ENCODE results near the gene LAIR2. TPM values are rescaled to one million over a fixed set of nuclear protein-coding genes. Genes with fewer than 3 reads are reported as not detected.

The LAIR2 gene, protein sequence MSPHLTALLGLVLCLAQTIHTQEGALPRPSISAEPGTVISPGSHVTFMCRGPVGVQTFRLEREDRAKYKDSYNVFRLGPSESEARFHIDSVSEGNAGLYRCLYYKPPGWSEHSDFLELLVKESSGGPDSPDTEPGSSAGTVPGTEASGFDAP
- total RNA-seq (10 to 100 TPM in 1 of 5 experiments, 1 to 10 TPM in 2, under 1 TPM in 1, not detected in 1; 0.85 to 12.8 (median 2.2) TPM), polyA plus RNA-seq (1 to 10 TPM; 2.5 to 5.5 TPM), total RNA-seq (1.7 reads per million, percentile 7 among the genes with 10 or more reads in this experiment)

DNA sequence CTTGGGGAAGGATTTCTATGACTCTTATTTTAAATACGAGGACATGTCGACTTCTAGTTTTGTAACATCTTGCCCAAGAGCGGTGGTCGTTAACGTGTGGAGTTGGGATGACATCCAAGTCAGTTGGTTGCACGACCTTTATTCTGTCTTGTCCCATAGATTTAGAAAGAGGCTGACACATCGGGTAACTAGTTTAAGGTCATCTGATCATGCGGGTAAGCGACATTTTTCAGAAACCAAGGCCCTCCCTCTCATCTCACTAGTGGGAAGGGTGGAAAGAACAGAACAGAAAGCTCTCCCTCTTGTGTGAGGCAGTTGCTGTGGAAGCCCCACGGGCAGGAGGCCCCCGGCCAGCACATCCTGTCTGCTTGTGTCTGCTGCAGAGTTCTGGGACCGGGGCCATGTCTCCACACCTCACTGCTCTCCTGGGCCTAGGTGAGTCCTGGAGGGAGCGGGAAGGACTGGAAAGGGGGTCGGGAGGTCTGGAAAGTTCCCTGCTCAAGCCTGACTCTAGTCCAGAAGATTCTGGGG, at the start of gene LAIR2:
TSS of gene LAIR2 (plus strand) at position 314 of the 531 bp plus-strand sequence. CDS start at position 402, 88 bp downstream.
- H3K9me3 ChIP-seq (ENCODE audit: control insufficient read depth in 2 of 3, low read length in 3 of 3): no peaks in the 10 kb centered on the region
- POLR2A ChIA-PET: no interaction called here
- Mint-ChIP-seq H3K27ac (peak within 1 kb of the TSS in 1 of 9 donors; percentile 49), H3K4me1 (peaks cover 11 to 43% (median 20%) of the 10 kb centered on the region in 7 donors), H3K27me3 (peaks cover 14 to 25% (median 21%) of the 10 kb centered on the region in 5 donors), H3K36me3 (peaks cover 0 to 4% (median 0%) of the 10 kb centered on the region in 5 donors), H3K9me3 (peaks cover 0 to 2% (median 0%) of the 10 kb centered on the region in 11 donors), H3K4me3 (peak within 1 kb of the TSS in 2 of 10 donors; percentile 21 to 72)
- H3K4me3 ChIP-seq (ENCODE audit: low read length): no peak within 1 kb of the TSS
- ATAC-seq (no peak), DNase-seq (peak in 2 of 9 donors; percentile 6 to 32)
- intact Hi-C loops (cut with micrococcal nuclease): no loop called here
- H3K27me3 ChIP-seq (ENCODE audit: control insufficient read depth in 2 of 2, insufficient read depth in 2 of 2, low read length in 2 of 2): no peaks in the 10 kb centered on the region
- CTCF ChIA-PET: no interaction called here
- peaks cover 5 to 14% of the 10 kb centered on the region in 2 donors for H3K4me1 ChIP-seq (ENCODE audit: control insufficient read depth in 2 of 2, insufficient read depth in 2 of 2, low read length in 2 of 2)
- H3K27ac ChIP-seq (ENCODE audit: low read depth, low read length): no peak within 1 kb of the TSS
- no peaks in the 10 kb centered on the region for H3K36me3 ChIP-seq (ENCODE audit: control insufficient read depth in 2 of 3, insufficient read depth in 3 of 3, low read length in 3 of 3)

DNA sequence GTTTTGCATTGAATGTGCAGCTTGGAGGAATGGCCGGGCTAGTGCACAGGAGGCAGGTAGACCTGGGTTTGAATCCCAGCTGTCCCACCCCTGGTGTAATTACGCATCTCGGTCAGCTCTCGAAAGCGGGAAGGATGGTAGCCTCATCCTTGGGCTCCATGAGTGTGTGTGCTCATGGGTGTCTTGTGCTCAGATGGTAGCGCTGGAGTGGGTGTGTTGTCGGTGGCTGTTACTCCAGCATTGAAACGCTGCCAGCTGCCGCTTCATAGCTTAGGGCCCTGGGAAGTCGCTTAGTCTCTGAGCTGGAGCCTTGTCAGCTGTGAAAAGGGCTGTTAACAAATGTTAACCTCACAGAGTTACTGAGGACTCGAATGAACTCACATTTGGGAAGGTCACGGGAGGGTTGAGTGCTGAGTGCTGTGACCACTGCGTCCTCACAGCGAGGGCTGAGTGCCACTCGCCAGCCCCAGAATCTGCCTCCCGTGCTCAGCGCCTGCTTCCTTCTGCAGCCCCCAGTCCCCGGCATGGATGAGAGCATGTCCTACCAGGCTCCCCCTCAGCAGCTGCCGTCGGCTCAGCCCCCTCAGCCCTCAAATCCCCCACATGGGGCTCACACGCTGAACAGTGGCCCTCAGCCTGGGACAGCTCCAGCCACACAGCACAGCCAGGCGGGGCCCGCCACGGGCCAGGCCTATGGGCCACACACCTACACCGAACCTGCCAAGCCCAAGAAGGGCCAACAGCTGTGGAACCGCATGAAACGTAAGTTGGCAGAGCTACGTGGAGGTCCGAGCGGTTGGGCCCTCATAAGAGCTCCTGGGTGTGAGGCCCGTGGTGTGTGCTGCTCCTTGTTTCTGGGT, 48.5 kb upstream of the LAIR2 start:
- H3K4me1 Mint-ChIP-seq: peaks cover 33 to 50% (median 40%) of the 10 kb centered on the region in 7 donors
- H3K9me3 Mint-ChIP-seq: peaks cover 0 to 6% (median 0%) of the 10 kb centered on the region in 11 donors
- peak overlapping the region in 2 of 9 donors; percentile 14 to 22 for H3K27ac Mint-ChIP-seq
- no peak overlapping the region for H3K4me3 Mint-ChIP-seq
- ChIA-PET POLR2A (interaction anchor here (0.5 to 1.6 kb wide), 6 partner anchors 9 to 304 kb away, joined by 3 to 7 read pairs (median 3); partner anchors contain the start of gene LENG9), CTCF (interaction anchor here (1.2 kb wide), 1 partner anchor 63 kb away, joined by 3 read pairs; no protein-coding TSS in a partner anchor)
- Histone ChIP-seq H3K4me3 (ENCODE audit: low read length) (no peak overlapping the region), H3K9me3 (ENCODE audit: control insufficient read depth in 2 of 3, low read length in 3 of 3) (no peaks in the 10 kb centered on the region), H3K27ac (ENCODE audit: low read depth, low read length) (no peak overlapping the region), H3K36me3 (ENCODE audit: control insufficient read depth in 2 of 3, insufficient read depth in 3 of 3, low read length in 3 of 3) (peaks cover 46 to 89% (median 57%) of the 10 kb centered on the region in 3 experiments), H3K4me1 (ENCODE audit: control insufficient read depth in 2 of 2, insufficient read depth in 2 of 2, low read length in 2 of 2) (peaks cover 19 to 25% of the 10 kb centered on the region in 2 donors), H3K27me3 (ENCODE audit: control insufficient read depth in 2 of 2, insufficient read depth in 2 of 2, low read length in 2 of 2) (no peaks in the 10 kb centered on the region)
- intact Hi-C loops (cut with micrococcal nuclease): no loop called here
- H3K27me3 Mint-ChIP-seq: no peaks in the 10 kb centered on the region
- DNase-seq: peak in 1 of 9 donors; percentile 4
- ATAC-seq: no peak
- peaks cover 17 to 45% (median 21%) of the 10 kb centered on the region in 5 donors for H3K36me3 Mint-ChIP-seq

DNA sequence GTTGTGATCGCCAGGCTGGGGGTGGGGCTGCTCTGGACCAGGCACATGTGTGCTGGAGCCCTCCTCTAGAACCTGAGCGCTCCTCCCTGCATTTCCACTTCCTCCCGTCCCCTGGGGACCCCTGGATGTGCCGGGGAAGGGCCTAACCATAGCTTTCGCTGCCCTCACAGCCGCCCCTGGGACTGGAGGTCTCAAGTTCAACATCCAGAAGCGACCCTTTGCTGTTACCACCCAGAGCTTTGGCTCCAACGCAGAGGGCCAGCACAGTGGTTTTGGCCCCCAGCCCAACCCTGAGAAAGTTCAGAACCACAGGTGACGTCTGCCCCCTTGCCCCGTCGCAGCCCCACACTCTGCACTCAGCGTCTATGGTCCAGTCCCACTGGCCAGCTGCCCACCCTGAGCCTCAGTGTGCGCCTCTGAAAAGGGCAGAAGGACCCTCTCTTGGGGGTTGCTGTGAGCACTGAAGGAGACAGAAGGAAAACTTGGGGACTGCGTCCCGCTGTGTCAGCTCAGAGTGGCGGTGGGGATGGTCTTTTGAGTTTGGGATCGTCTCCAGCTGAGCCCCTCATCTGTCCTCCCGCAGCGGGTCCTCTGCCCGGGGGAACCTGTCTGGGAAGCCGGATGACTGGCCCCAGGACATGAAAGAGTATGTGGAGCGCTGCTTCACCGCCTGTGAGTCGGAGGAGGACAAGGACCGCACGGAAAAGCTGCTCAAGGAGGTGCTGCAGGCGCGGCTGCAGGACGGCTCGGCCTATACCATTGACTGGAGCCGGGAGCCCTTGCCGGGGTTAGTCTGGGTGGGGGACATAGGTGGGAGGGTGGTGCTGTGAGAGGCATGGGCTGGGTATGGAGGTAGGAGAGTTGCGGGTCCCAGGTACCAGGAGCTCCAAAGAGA, 47.6 kb upstream of the LAIR2 start:
- DNase-seq (no peak), ATAC-seq (no peak)
- Histone ChIP-seq H3K36me3 (ENCODE audit: control insufficient read depth in 2 of 3, insufficient read depth in 3 of 3, low read length in 3 of 3) (peaks cover 47 to 93% (median 64%) of the 10 kb centered on the region in 3 experiments), H3K27me3 (ENCODE audit: control insufficient read depth in 2 of 2, insufficient read depth in 2 of 2, low read length in 2 of 2) (no peaks in the 10 kb centered on the region), H3K4me1 (ENCODE audit: control insufficient read depth in 2 of 2, insufficient read depth in 2 of 2, low read length in 2 of 2) (peaks cover 15 to 21% of the 10 kb centered on the region in 2 donors), H3K4me3 (ENCODE audit: low read length) (no peak overlapping the region), H3K9me3 (ENCODE audit: control insufficient read depth in 2 of 3, low read length in 3 of 3) (no peaks in the 10 kb centered on the region), H3K27ac (ENCODE audit: low read depth, low read length) (no peak overlapping the region)
- Mint-ChIP-seq H3K27me3 (no peaks in the 10 kb centered on the region), H3K9me3 (peaks cover 0 to 2% (median 0%) of the 10 kb centered on the region in 11 donors), H3K4me3 (peak overlapping the region in 1 of 10 donors; percentile 11), H3K4me1 (peaks cover 35 to 53% (median 44%) of the 10 kb centered on the region in 7 donors), H3K27ac (peak overlapping the region in 1 of 9 donors; percentile 82), H3K36me3 (peaks cover 17 to 52% (median 22%) of the 10 kb centered on the region in 5 donors)
- intact Hi-C loops (cut with micrococcal nuclease): no loop called here
- ChIA-PET POLR2A (interaction anchor here (0.8 to 1.6 kb wide), 4 partner anchors 7 to 15 kb away, joined by 3 to 10 read pairs (median 4); partner anchors contain the start of gene LENG9), CTCF (no interaction called here)

DNA sequence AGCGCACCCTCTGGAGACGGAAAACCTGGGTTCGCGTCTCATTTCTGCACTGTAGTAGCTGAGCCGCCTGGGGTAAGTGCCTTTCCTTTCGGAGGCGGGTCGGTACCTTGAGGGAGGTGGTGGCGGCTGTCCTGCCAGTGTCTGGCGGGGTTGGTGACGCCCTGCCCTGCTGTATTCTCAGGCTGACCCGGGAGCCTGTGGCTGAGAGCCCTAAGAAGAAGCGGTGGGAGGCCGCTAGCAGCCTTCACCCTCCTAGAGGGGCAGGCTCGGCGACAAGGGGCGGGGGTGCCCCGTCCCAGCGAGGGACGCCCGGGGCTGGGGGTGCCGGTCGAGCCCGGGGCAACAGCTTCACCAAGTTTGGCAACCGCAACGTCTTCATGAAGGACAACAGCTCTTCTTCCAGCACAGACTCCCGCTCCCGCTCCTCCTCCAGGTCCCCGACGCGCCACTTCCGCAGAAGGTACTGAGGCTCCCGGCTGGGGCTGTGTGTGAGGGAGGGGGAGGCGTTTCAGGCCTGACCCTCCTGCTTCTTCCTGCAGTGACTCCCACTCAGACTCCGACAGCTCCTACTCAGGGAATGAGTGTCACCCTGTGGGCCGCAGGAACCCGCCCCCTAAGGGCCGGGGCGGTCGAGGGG, 46.7 kb upstream of the LAIR2 start:
- no peak for DNase-seq
- Mint-ChIP-seq H3K36me3 (peaks cover 17 to 46% (median 18%) of the 10 kb centered on the region in 5 donors), H3K27me3 (no peaks in the 10 kb centered on the region), H3K4me1 (peaks cover 28 to 44% (median 36%) of the 10 kb centered on the region in 7 donors), H3K9me3 (peaks cover 0 to under 1% (median 0%) of the 10 kb centered on the region in 11 donors), H3K4me3 (no peak overlapping the region), H3K27ac (peak overlapping the region in 1 of 9 donors; percentile 9)
- intact Hi-C loops (cut with micrococcal nuclease): no loop called here
- no peaks in the 10 kb centered on the region for H3K27me3 ChIP-seq (ENCODE audit: control insufficient read depth in 2 of 2, insufficient read depth in 2 of 2, low read length in 2 of 2)
- no peak overlapping the region for H3K27ac ChIP-seq (ENCODE audit: low read depth, low read length)
- ChIA-PET POLR2A (interaction anchor here (0.5 to 1.6 kb wide), 3 partner anchors 8 to 49 kb away, joined by 3 to 10 read pairs (median 3); no protein-coding TSS in a partner anchor), CTCF (interaction anchor here (0.5 kb wide), 1 partner anchor 261 kb away, joined by 3 read pairs; no protein-coding TSS in a partner anchor)
- H3K9me3 ChIP-seq (ENCODE audit: control insufficient read depth in 2 of 3, low read length in 3 of 3): no peaks in the 10 kb centered on the region
- peaks cover 6 to 12% of the 10 kb centered on the region in 2 donors for H3K4me1 ChIP-seq (ENCODE audit: control insufficient read depth in 2 of 2, insufficient read depth in 2 of 2, low read length in 2 of 2)
- H3K4me3 ChIP-seq (ENCODE audit: low read length): no peak overlapping the region
- no peak for ATAC-seq
- H3K36me3 ChIP-seq (ENCODE audit: control insufficient read depth in 2 of 3, insufficient read depth in 3 of 3, low read length in 3 of 3): peaks cover 47 to 98% (median 64%) of the 10 kb centered on the region in 3 experiments

DNA sequence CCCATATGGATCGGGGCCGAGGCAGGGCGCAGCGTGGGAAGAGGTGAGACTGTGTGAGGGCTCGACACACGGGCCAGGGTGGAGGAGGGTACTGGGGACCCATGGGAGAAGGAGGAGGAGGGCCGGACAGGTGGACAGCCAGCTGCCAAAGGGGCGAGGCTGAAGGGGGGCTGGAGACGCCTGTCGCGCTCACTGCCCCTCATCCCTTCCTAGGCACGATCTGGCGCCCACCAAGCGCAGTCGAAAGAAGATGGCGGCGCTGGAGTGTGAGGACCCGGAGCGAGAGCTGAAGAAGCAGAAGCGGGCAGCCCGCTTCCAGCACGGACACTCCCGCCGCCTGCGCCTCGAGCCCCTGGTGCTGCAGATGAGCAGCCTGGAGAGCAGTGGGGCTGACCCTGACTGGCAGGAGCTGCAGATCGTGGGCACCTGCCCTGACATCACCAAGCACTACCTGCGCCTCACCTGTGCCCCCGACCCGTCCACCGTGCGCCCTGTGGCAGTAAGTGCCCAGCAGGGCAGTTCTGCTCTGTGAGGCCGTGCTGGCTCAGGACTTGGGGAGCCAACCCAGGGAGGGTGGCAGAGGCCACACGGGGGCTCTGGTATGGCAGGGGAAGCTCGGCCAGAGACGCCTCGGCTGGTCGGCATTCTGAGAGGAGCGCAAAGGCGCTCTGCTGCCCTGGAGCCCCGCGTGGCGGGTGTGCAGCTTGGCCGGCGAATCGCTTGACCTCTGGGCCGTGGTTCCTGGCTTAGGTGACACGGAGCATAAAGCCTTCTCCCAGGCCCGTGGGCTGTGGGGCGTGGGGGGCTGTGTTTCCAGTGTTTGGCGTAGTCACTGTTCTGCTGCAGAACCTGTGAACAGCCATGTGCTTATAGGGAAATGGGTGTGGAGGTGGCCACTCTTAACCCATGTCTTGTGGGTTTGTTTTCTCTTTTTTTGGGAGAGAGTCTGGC, 45.9 kb upstream of the LAIR2 start:
- H3K27me3 Mint-ChIP-seq: no peaks in the 10 kb centered on the region
- intact Hi-C loops (cut with micrococcal nuclease): no loop called here
- Histone ChIP-seq H3K36me3 (ENCODE audit: control insufficient read depth in 2 of 3, insufficient read depth in 3 of 3, low read length in 3 of 3) (peaks cover 41 to 98% (median 61%) of the 10 kb centered on the region in 3 experiments), H3K27me3 (ENCODE audit: control insufficient read depth in 2 of 2, insufficient read depth in 2 of 2, low read length in 2 of 2) (no peaks in the 10 kb centered on the region), H3K27ac (ENCODE audit: low read depth, low read length) (no peak overlapping the region), H3K4me3 (ENCODE audit: low read length) (no peak overlapping the region), H3K4me1 (ENCODE audit: control insufficient read depth in 2 of 2, insufficient read depth in 2 of 2, low read length in 2 of 2) (peaks cover under 1 to 4% of the 10 kb centered on the region in 2 donors), H3K9me3 (ENCODE audit: control insufficient read depth in 2 of 3, low read length in 3 of 3) (no peaks in the 10 kb centered on the region)
- H3K9me3 Mint-ChIP-seq: no peaks in the 10 kb centered on the region
- DNase-seq: no peak
- peaks cover 23 to 40% (median 29%) of the 10 kb centered on the region in 7 donors for H3K4me1 Mint-ChIP-seq
- ChIA-PET CTCF (interaction anchor here (0.5 kb wide), 1 partner anchor 262 kb away, joined by 3 read pairs; no protein-coding TSS in a partner anchor), POLR2A (interaction anchor here (0.5 to 0.9 kb wide), 2 partner anchors 9 to 50 kb away, joined by 3 to 10 read pairs; no protein-coding TSS in a partner anchor)
- H3K27ac Mint-ChIP-seq: peak overlapping the region in 1 of 9 donors; percentile 52
- no peak for ATAC-seq
- peaks cover 15 to 42% (median 17%) of the 10 kb centered on the region in 5 donors for H3K36me3 Mint-ChIP-seq
- no peak overlapping the region for H3K4me3 Mint-ChIP-seq
